HL-60/S4 (cell line): ENCODE results near the gene PITRM1.
"Not testable (repeated sequence)": the region's sequence is repeated elsewhere in the genome, so short reads cannot be mapped to it uniquely, and the experiment has no call there.

Experiments
- in situ Hi-C: fragments of 300-500 bp; cut with MboI; formaldehyde crosslinking; loops from 2 replicates; pipeline ENCODE4 v1.14.3; 2022; ENCODE audit warnings: low sequenced_read_pairs

PITRM1 gene

GRCh38 chr10:3203016-3203811 is 30.6 kb upstream of the PITRM1 start:
- in situ Hi-C loops = loop anchor here (25.0 kb wide), 1 partner anchor 1559 kb away; no protein-coding TSS in a partner anchor

GRCh38 chr10:3201796-3202195 is 29.2 kb upstream of the PITRM1 start:
- in situ Hi-C loops = loop anchor here (25.0 kb wide), 1 partner anchor 1561 kb away; no protein-coding TSS in a partner anchor

- in situ Hi-C loops = no loop called here
Measured at GRCh38 chr10:3199488-3199887, 26.9 kb upstream of the PITRM1 start.

- in situ Hi-C loops = no loop called here
Measured at GRCh38 chr10:3198900-3199299, 26.3 kb upstream of the PITRM1 start.

- in situ Hi-C loops = no loop called here
Measured at GRCh38 chr10:3197348-3198003, 24.9 kb upstream of the PITRM1 start.

- in situ Hi-C loops = no loop called here
Measured at GRCh38 chr10:3196958-3197347, 24.4 kb upstream of the PITRM1 start.

- in situ Hi-C loops = no loop called here
Measured at GRCh38 chr10:3196482-3196881, 23.9 kb upstream of the PITRM1 start.

GRCh38 chr10:3195726-3196125 is 23.1 kb upstream of the PITRM1 start:
- in situ Hi-C loops = no loop called here

- in situ Hi-C loops = no loop called here
Measured at GRCh38 chr10:3195286-3195685, 22.7 kb upstream of the PITRM1 start.

GRCh38 chr10:3194871-3195270 is 22.3 kb upstream of the PITRM1 start:
- in situ Hi-C loops = no loop called here

- in situ Hi-C loops = no loop called here
Measured at GRCh38 chr10:3193751-3194150, 21.2 kb upstream of the PITRM1 start.

GRCh38 chr10:3192856-3193635 is 20.5 kb upstream of the PITRM1 start:
- in situ Hi-C loops = no loop called here

GRCh38 chr10:3190817-3191216 is 18.2 kb upstream of the PITRM1 start:
- in situ Hi-C loops = no loop called here

GRCh38 chr10:3187229-3187628 is 14.6 kb upstream of the PITRM1 start:
- in situ Hi-C loops = not testable (repeated sequence)

GRCh38 chr10:3186368-3186767 is 13.8 kb upstream of the PITRM1 start:
- in situ Hi-C loops = no loop called here

- in situ Hi-C loops = no loop called here
Measured at GRCh38 chr10:3185386-3185785, 12.8 kb upstream of the PITRM1 start.

GRCh38 chr10:3180355-3181025 is 7.9 kb upstream of the PITRM1 start:
- in situ Hi-C loops = no loop called here

GRCh38 chr10:3179174-3179573 is 6.6 kb upstream of the PITRM1 start:
- in situ Hi-C loops = no loop called here

- in situ Hi-C loops = no loop called here
Measured at GRCh38 chr10:3178042-3178441, 5.5 kb upstream of the PITRM1 start.

GRCh38 chr10:3173171-3173878 is 743 bp upstream of the PITRM1 start:
- in situ Hi-C loops = no loop called here
